Measurements from ENCODE around the gene SEC22B.
"Not testable (repeated sequence)": the region's sequence is repeated elsewhere in the genome, so short reads cannot be mapped to it uniquely, and the experiment has no call there.

The SEC22B gene

GRCh38 chr1:120133228-120133927 lies 42.9 kb downstream of the SEC22B start:
- no peak for DNase-seq (ENCODE audit: low read depth)
- TF ChIP-seq, protein P1, sequence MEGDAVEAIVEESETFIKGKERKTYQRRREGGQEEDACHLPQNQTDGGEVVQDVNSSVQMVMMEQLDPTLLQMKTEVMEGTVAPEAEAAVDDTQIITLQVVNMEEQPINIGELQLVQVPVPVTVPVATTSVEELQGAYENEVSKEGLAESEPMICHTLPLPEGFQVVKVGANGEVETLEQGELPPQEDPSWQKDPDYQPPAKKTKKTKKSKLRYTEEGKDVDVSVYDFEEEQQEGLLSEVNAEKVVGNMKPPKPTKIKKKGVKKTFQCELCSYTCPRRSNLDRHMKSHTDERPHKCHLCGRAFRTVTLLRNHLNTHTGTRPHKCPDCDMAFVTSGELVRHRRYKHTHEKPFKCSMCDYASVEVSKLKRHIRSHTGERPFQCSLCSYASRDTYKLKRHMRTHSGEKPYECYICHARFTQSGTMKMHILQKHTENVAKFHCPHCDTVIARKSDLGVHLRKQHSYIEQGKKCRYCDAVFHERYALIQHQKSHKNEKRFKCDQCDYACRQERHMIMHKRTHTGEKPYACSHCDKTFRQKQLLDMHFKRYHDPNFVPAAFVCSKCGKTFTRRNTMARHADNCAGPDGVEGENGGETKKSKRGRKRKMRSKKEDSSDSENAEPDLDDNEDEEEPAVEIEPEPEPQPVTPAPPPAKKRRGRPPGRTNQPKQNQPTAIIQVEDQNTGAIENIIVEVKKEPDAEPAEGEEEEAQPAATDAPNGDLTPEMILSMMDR (IDR thresholded peaks at IDR 0.05; ENCODE audit: control insufficient read depth, extremely low read depth, insufficient read depth), result no peak
- no peak overlapping the region for H3K4me3 ChIP-seq (ENCODE audit: low read depth, low read length)

GRCh38 chr1:120132406-120132763 lies 43.9 kb downstream of the SEC22B start:
- DNase-seq (ENCODE audit: low read depth); H3K4me3 ChIP-seq (ENCODE audit: low read depth, low read length): not testable (repeated sequence)

GRCh38 chr1:120131611-120132405 lies 44.5 kb downstream of the SEC22B start:
- DNase-seq (ENCODE audit: low read depth), result not testable (repeated sequence)

DNA sequence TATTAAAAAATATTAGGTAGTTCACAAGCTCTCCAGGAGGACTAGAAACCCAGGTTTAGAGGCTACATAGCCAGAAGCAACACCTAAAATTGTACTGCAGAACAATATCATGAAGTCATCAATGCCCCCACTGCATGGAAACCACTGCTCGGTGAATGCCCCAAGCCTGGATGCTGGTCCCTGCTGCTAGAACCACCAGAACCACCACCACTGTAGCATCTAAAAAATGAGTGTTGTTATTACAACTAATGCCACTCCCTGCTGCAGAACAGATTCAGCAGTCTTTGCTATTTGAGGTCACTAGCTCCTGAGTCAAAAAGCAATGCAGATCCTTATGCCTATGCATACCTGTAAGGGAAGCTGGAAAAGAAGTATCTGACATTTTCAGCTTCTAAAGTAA lies 48.4 kb downstream of the SEC22B start:
- H3K4me3 ChIP-seq (ENCODE audit: low read depth, low read length); DNase-seq (ENCODE audit: low read depth): not testable (repeated sequence)

More at GRCh38 chr1:120131611-120132405, 44.5 kb downstream of the SEC22B start:
- H3K4me3 ChIP-seq (ENCODE audit: low read depth, low read length), result not testable (repeated sequence)

- not testable (repeated sequence) for H3K4me3 ChIP-seq (ENCODE audit: low read depth, low read length); DNase-seq (ENCODE audit: low read depth)
Measured at GRCh38 chr1:120126216-120126615, 50.1 kb downstream of the SEC22B start.

GRCh38 chr1:120124628-120125027 lies 51.7 kb downstream of the SEC22B start:
- DNase-seq (ENCODE audit: low read depth); H3K4me3 ChIP-seq (ENCODE audit: low read depth, low read length): not testable (repeated sequence)

DNA sequence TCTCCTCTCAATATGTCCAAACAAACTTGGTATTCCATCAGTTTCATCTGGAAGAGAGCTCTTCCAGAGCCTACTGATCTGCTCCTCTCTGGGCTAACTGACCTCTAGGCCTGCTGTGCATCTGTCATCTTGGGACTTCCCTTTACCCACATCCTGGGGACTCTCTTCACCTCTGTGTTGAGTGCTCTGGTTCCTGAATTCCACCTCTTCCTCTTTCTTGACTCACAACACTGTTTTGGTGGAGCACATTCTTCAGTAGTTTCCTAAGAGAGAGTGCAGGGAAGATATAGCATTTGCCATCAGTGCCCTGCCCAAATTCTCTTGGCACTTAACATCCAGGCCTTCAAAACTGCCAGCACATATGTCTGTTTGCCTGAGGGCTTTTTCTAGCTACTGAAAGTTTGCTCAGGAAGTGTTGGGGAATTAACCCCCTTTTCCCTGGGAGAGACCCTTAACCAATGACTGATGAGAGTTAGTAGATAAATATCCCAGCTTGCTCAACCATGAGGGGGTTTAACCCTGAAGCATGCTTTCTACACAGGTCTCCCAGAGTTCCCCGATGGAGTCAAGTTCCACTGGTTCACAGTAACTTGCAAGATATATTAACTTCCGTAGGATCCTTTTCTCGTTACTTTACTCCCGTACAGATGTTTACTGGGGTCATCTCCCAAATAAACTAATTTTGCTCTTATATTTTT lies 52.4 kb downstream of the SEC22B start:
- H3K4me3 ChIP-seq (ENCODE audit: low read depth, low read length); DNase-seq (ENCODE audit: low read depth): not testable (repeated sequence)

DNA sequence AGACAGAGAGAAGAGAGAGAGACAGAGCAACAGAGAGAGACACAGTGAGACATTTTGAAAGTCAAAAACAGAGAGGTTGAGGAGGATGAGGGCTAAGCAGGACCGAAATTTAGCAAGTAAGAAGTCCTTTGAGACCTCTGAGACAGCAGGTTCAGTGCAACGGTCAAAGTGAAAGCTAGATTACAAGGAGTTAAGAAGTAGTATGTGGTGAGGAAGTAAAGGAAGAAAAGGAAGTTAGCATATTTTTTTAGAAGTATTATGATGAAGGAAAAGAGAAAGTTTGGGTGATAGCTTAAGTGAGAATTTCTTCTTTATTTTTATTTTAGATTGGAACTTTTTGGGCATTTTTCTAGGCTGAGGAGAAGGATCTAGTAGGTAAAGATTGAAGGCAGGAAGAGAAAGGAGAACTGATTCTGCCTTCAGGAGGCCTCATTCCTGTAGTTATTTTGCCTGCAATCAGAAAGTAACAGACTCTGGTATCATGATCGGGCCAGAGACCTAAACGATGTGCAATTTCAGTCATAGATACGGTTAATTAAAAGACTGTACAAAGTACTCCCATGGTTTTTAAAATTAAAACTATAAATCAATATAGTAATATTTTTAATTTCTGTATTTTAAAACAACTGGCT lies 53.9 kb downstream of the SEC22B start:
- DNase-seq (ENCODE audit: low read depth); H3K4me3 ChIP-seq (ENCODE audit: low read depth, low read length): not testable (repeated sequence)

- H3K4me3 ChIP-seq (ENCODE audit: low read depth, low read length); DNase-seq (ENCODE audit: low read depth): not testable (repeated sequence)
Measured at GRCh38 chr1:120121830-120122229, 54.5 kb downstream of the SEC22B start.

DNA sequence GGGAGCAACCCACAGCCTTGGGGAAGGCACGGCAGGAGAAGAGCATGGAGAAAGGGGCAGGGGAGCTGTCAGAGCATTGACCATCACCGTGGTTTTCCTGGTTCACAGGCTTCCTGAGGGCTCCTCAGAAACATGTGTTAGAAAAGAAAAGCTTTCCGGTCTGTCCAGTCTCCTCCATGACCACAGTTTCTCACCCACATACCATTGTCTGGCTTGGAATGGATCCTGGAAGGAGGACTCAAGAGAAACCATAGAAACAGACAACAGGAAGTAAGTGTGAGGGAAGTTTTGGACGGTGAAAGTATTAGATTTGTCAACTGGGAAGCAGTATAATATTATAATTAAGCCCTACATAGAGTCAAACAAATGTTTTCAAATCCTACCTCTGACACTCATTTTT lies 55.8 kb downstream of the SEC22B start:
- not testable (repeated sequence) for DNase-seq (ENCODE audit: low read depth); H3K4me3 ChIP-seq (ENCODE audit: low read depth, low read length)

DNA sequence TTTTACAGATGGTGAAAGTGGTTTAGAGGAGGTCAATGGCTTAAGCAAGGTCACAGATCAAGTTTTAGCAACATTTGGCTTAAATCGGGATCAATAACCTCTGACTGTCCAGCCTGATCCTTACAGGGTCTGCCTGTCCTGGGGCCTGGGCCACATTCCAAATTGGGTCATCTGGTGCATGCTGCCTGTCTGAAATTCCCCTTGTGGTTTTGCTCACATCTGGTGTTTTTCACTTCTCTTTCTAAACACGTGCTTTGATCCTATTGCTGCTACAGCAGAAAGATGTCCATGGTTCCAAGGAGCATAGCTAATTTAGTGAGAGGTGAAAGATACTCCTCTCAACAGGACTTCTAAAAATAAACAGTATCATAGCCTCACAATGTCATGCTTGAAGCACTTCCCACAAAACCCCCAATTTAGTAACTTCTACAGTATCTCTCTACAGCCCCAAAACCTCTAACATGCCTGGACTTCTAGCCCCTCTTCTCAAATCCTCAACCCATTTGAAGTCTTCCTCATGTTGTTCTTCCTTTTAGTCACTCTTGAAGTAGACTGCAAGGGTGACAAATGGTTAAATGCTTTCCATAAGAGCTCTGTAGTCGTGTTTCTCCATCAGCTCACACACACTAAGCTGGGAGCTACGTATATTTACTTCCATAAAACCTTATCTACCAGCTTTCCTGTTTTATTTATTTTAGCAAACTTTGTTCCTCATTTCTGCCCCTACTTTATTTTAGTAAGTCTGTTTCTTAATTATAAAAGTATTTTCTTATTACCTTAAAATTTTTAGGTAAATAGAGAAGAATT lies 58.7 kb downstream of the SEC22B start:
- not testable (repeated sequence) for H3K4me3 ChIP-seq (ENCODE audit: low read depth, low read length); DNase-seq (ENCODE audit: low read depth)

GRCh38 chr1:120116094-120116493 lies 60.2 kb downstream of the SEC22B start:
- H3K4me3 ChIP-seq (ENCODE audit: low read depth, low read length); DNase-seq (ENCODE audit: low read depth): not testable (repeated sequence)

- H3K4me3 ChIP-seq (ENCODE audit: low read depth, low read length); DNase-seq (ENCODE audit: low read depth): not testable (repeated sequence)
Measured at GRCh38 chr1:120113134-120113533, 63.2 kb downstream of the SEC22B start.

- DNase-seq (ENCODE audit: low read depth); H3K4me3 ChIP-seq (ENCODE audit: low read depth, low read length): not testable (repeated sequence)
Measured at GRCh38 chr1:120112212-120112611, 64.1 kb downstream of the SEC22B start.

- not testable (repeated sequence) for H3K4me3 ChIP-seq (ENCODE audit: low read depth, low read length); DNase-seq (ENCODE audit: low read depth)
Measured at GRCh38 chr1:120111771-120112170, 64.5 kb downstream of the SEC22B start.

DNA sequence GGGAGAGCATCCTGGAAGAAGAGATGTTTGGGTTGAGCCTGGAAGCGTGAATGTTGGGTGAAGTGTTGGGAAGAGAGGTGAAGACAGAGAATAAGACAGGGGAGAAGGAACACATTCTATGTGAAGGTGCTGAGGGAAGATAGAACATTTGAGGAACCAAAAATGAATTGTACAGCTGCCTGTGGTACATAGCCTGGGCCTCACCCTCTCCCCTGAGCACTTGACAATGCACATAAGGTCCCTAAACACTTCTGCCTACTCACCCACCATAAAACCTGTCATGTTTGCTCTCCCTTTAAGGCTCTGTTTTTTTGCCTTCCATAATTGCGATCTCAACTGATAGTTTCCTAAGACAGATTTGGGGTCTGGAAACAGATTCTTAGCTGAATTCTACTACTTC lies 65.3 kb downstream of the SEC22B start:
- not testable (repeated sequence) for H3K4me3 ChIP-seq (ENCODE audit: low read depth, low read length); DNase-seq (ENCODE audit: low read depth)

DNA sequence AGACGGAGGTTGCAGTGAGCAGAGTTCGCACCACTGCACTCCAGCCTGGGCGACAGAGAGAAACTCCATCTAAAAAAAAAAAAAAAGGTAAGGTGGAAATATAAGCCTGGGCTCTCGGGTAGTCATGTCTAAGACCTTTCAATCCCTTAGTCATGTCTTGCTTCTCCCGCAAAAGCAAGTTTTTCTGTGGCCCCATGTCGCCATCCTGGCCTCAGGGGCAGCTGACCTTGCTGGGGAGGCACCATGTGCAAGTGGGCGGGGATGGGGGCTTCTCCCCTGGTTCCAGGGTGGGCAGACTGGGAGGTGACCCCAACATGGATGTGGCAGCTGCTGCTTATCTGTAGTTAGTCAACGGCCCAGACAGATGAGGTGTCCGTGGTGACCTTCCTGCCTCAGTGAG lies 66.7 kb downstream of the SEC22B start:
- H3K4me3 ChIP-seq (ENCODE audit: low read depth, low read length), result not testable (repeated sequence)

More for the DNA sequence above, 66.7 kb downstream of the SEC22B start:
- DNase-seq (ENCODE audit: low read depth), result not testable (repeated sequence)

Data from LNCaP clone FGC (cell line).